H1 (cell line): ENCODE results near the gene KSR2. TPM values are rescaled to one million over a fixed set of nuclear protein-coding genes. Genes with fewer than 3 reads are reported as not detected.

Experiments
- CTCF ChIA-PET: fragments of 300-600 bp; sonication (Branson Sonifier 250); formaldehyde crosslinking; loops from one replicate; lab custom pipeline; 2021; ENCODE audit not compliant: partially characterized antibody; lab: Charles Lee
- POLR2A ChIA-PET: fragments of 300-600 bp; sonication (Branson Sonifier 250); formaldehyde crosslinking; loops from one replicate; lab custom pipeline; 2021; ENCODE audit warnings: inconsistent platforms; ENCODE audit not compliant: partially characterized antibody; lab: Charles Lee
- DNase-seq, 2 experiments: peaks; one replicate each; pipeline versions ENCODE4 v3.0.0 to v3.0.0-alpha.2; 2010 to 2022; ENCODE audit warnings: low spot score in 2 of 2, low read depth in 1 of 2, mixed read lengths in 1 of 2
- FAIRE-seq: peaks from 2 replicates; lab custom pipeline; 2011; peaks lifted over from hg19 to GRCh38; lab: Jason Lieb, UNC
- H2AFZ ChIP-seq: 2 replicates; pipeline ENCODE4 v1.8.1; 2012; ENCODE audit warnings: low read length, inconsistent platforms
- H2AK5ac ChIP-seq: 2 replicates; pipeline ENCODE4 v1.6.1; 2013; ENCODE audit warnings: low read depth, low read length
- H2BK120ac ChIP-seq: replicated peaks from 2 replicates; pipeline ENCODE3; 2013; ENCODE audit warnings: low read depth, low read length, inconsistent platforms
- H2BK12ac ChIP-seq: 2 replicates; pipeline ENCODE4 v1.6.1; 2013; ENCODE audit warnings: low read depth, low read length
- H2BK15ac ChIP-seq: 2 replicates; pipeline ENCODE4 v1.6.1; 2013; ENCODE audit warnings: low read length
- H2BK20ac ChIP-seq: 2 replicates; pipeline ENCODE4 v1.6.1; 2013; ENCODE audit warnings: low read length
- H2BK5ac ChIP-seq: 2 replicates; pipeline ENCODE4 v1.6.1; 2013; ENCODE audit warnings: low read depth, low read length
- H3K14ac ChIP-seq: 2 replicates; pipeline ENCODE4 v1.6.1; 2013; ENCODE audit warnings: inconsistent platforms; ENCODE audit not compliant: insufficient read length
- H3K18ac ChIP-seq: 2 replicates; pipeline ENCODE4 v1.6.1; 2013; ENCODE audit warnings: low read length; ENCODE audit errors: extremely low read depth
- H3K23ac ChIP-seq: 2 replicates; pipeline ENCODE4 v1.6.1; 2013; ENCODE audit warnings: inconsistent platforms; ENCODE audit not compliant: insufficient read length
- H3K23me2 ChIP-seq: 2 replicates; pipeline ENCODE4 v1.6.1; 2013; ENCODE audit warnings: low read depth, low read length
- H3K27ac ChIP-seq: 2 replicates; pipeline ENCODE4 v1.6.1; 2011; ENCODE audit warnings: low read depth, low read length, inconsistent platforms
- H3K27me3 ChIP-seq, 4 experiments: replicated peaks in 1 of 4; 1 replicate in 1 of 4; 2 replicates in 3 of 4; pipeline versions ENCODE4 v1.6.1 to v1.8.1; 2011 to 2013; ENCODE audit warnings: low read length in 3 of 4, mild to moderate bottlenecking in 3 of 4, inconsistent platforms in 2 of 4, mixed read lengths in 2 of 4, moderate library complexity in 1 of 4; ENCODE audit not compliant: control insufficient read depth in 3 of 4, insufficient read depth in 3 of 4; ENCODE audit errors: extremely low read depth in 1 of 4
- H3K36me3 ChIP-seq, 4 experiments: 2 replicates each; pipeline versions ENCODE4 v1.6.1 to v1.8.1; 2011 to 2013; ENCODE audit warnings: mild to moderate bottlenecking in 4 of 4, low read length in 3 of 4, moderate library complexity in 2 of 4, control low read depth in 1 of 4, inconsistent platforms in 1 of 4; ENCODE audit not compliant: insufficient read depth in 4 of 4, control insufficient read depth in 2 of 4
- H3K4ac ChIP-seq: replicated peaks from 2 replicates; pipeline ENCODE3; 2013; ENCODE audit warnings: low read length, low read depth, mixed read lengths, inconsistent platforms; ENCODE audit not compliant: insufficient read length
- H3K4me1 ChIP-seq, 4 experiments: replicated peaks in 1 of 4; 1 replicate in 1 of 4; 2 replicates in 3 of 4; pipeline versions ENCODE4 v1.6.1 to v1.8.1; 2011 to 2013; ENCODE audit warnings: low read length in 3 of 4, inconsistent platforms in 2 of 4, mixed read lengths in 1 of 4; ENCODE audit not compliant: insufficient read depth in 4 of 4, control insufficient read depth in 3 of 4
- H3K4me2 ChIP-seq, 2 experiments: 2 replicates each; pipeline versions ENCODE4 v1.6.1 to v1.8.1; 2011 to 2013; ENCODE audit warnings: low read depth in 2 of 2, low read length in 2 of 2, control low read depth in 1 of 2, inconsistent platforms in 1 of 2, mild to moderate bottlenecking in 1 of 2; ENCODE audit not compliant: insufficient read depth in 1 of 2
- H3K4me3 ChIP-seq, 4 experiments: fragments of 200-600, 300-600 bp in 1 of 4; sonication (generic), shearing (Covaris generic), sonication (Bioruptor Twin) in 1 of 4; 2 replicates each; pipeline versions ENCODE4 v1.5.1 to v1.8.1; 2011 to 2016; ENCODE audit warnings: low read length in 4 of 4, low read depth in 3 of 4, control low read depth in 2 of 4, inconsistent platforms in 2 of 4, mild to moderate bottlenecking in 2 of 4, mixed read lengths in 1 of 4, moderate library complexity in 1 of 4; ENCODE audit not compliant: insufficient read depth in 2 of 4; ENCODE audit errors: extremely low read depth in 1 of 4
- H3K56ac ChIP-seq: replicated peaks from 2 replicates; pipeline ENCODE3; 2013; ENCODE audit warnings: low read depth, mild to moderate bottlenecking, mixed read lengths, low read length, inconsistent platforms; ENCODE audit not compliant: insufficient read length
- H3K79me1 ChIP-seq: 2 replicates; pipeline ENCODE4 v1.6.1; 2013; ENCODE audit warnings: low read depth, low read length, control low read depth
- H3K79me2 ChIP-seq, 2 experiments: 2 replicates each; pipeline versions ENCODE4 v1.6.1 to v1.8.1; 2012 to 2013; ENCODE audit warnings: low read length in 2 of 2, mild to moderate bottlenecking in 2 of 2, inconsistent platforms in 1 of 2; ENCODE audit not compliant: insufficient read depth in 2 of 2, control insufficient read depth in 1 of 2
- H3K9ac ChIP-seq, 4 experiments: replicated peaks in 1 of 4; 1 replicate in 1 of 4; 2 replicates in 3 of 4; pipeline versions ENCODE4 v1.6.1 to v1.8.1; 2011 to 2013; ENCODE audit warnings: low read depth in 3 of 4, low read length in 3 of 4, control low read depth in 2 of 4, mild to moderate bottlenecking in 2 of 4, moderate library complexity in 2 of 4, inconsistent platforms in 1 of 4; ENCODE audit errors: extremely low read depth in 1 of 4
- H3K9me3 ChIP-seq, 2 experiments: 2 replicates each; pipeline versions ENCODE4 v1.6.1 to v1.8.1; 2012 to 2013; ENCODE audit warnings: mild to moderate bottlenecking in 2 of 2, moderate library complexity in 2 of 2, control low read depth in 1 of 2, inconsistent platforms in 1 of 2, low read depth in 1 of 2, low read length in 1 of 2, mixed read lengths in 1 of 2; ENCODE audit not compliant: insufficient read depth in 2 of 2
- H4K20me1 ChIP-seq, 2 experiments: replicated peaks in 1 of 2; 2 replicates each; pipeline versions ENCODE3 to v1.8.1; 2011 to 2013; ENCODE audit warnings: inconsistent platforms in 2 of 2, low read length in 2 of 2, mild to moderate bottlenecking in 1 of 2; ENCODE audit not compliant: insufficient read depth in 2 of 2, control insufficient read depth in 1 of 2
- H4K5ac ChIP-seq: 2 replicates; pipeline ENCODE4 v1.6.1; 2013; ENCODE audit warnings: low read length, low read depth, mixed read lengths, inconsistent platforms; ENCODE audit not compliant: insufficient read length
- H4K8ac ChIP-seq: 2 replicates; pipeline ENCODE4 v1.8.0; 2013; ENCODE audit warnings: mild to moderate bottlenecking, moderate library complexity, low read length, inconsistent platforms; ENCODE audit not compliant: insufficient read depth; ENCODE audit errors: extremely low read depth
- H4K91ac ChIP-seq: replicated peaks from 2 replicates; pipeline ENCODE3; 2013; ENCODE audit warnings: low read length, mixed read lengths, inconsistent platforms; ENCODE audit not compliant: insufficient read length
- ATF2 ChIP-seq: IDR thresholded peaks from 2 replicates; pipeline ENCODE4 v1.6.1; 2012; ENCODE audit warnings: low read length, inconsistent platforms
- CBX5 ChIP-seq: fragments of 300-800, 300-1000 bp; sonication (generic); IDR thresholded peaks from 2 replicates; pipeline ENCODE4 v1.7.1; 2016; ENCODE audit warnings: antibody characterized with exemption, low read length, low read depth
- CEBPB ChIP-seq: IDR thresholded peaks from 2 replicates; pipeline ENCODE4 v1.6.1; 2012; ENCODE audit warnings: low read depth, low read length
- CHD1 ChIP-seq: IDR thresholded peaks from 2 replicates; pipeline ENCODE4 v1.6.1; 2012; ENCODE audit warnings: low read depth, low read length, improper control_type of control experiment
- EZH2 ChIP-seq: fragments of 200-600 bp; sonication (generic); IDR thresholded peaks from 2 replicates; pipeline ENCODE4 v1.7.1; 2012; ENCODE audit warnings: low read depth, mild to moderate bottlenecking, moderate library complexity, low read length, inconsistent platforms; ENCODE audit not compliant: severe bottlenecking
- HDAC2 ChIP-seq, 2 experiments: fragments of 300-600 bp in 1 of 2; sonication (generic) in 1 of 2; IDR thresholded peaks; 2 replicates each; pipeline ENCODE4 v1.6.1; 2011 to 2012; ENCODE audit warnings: low read depth in 2 of 2, low read length in 2 of 2, mild to moderate bottlenecking in 2 of 2, moderate library complexity in 2 of 2, borderline replicate concordance in 1 of 2, inconsistent platforms in 1 of 2
- KDM1A ChIP-seq: fragments of 200-600, 300-600 bp; sonication (generic); IDR thresholded peaks from 2 replicates; pipeline ENCODE4 v1.7.1; 2016; ENCODE audit warnings: mild to moderate bottlenecking, low read length, borderline replicate concordance
- NRF1 ChIP-seq: IDR thresholded peaks from 2 replicates; pipeline ENCODE4 v1.6.1; 2011; ENCODE audit warnings: mild to moderate bottlenecking, low read depth, low read length, improper control_type of control experiment
- SP2 ChIP-seq: IDR thresholded peaks from 2 replicates; pipeline ENCODE4 v1.6.1; 2012; ENCODE audit warnings: mild to moderate bottlenecking, low read length, inconsistent platforms
- SUZ12 ChIP-seq: fragments of 200-600 bp; sonication (generic); IDR thresholded peaks from 2 replicates; pipeline ENCODE4 v1.6.1; 2012; ENCODE audit warnings: mild to moderate bottlenecking, inconsistent platforms, low read length, moderate library complexity, mixed read lengths
- TAF1 ChIP-seq: IDR thresholded peaks from 2 replicates; pipeline ENCODE4 v1.6.1; 2011; ENCODE audit warnings: mild to moderate bottlenecking, low read depth, low read length
- TBP ChIP-seq: IDR thresholded peaks from 2 replicates; pipeline ENCODE4 v1.6.1; 2011; ENCODE audit warnings: low read depth, low read length, improper control_type of control experiment
- ZNF274 ChIP-seq: IDR thresholded peaks from 2 replicates; pipeline ENCODE4 v1.7.0; 2012; ENCODE audit warnings: low read length, borderline replicate concordance; ENCODE audit errors: extremely low read depth
- WGBS, 2 experiments: shearing (Covaris generic) in 1 of 2; methylation state at CpG; one replicate each; pipeline versions ENCODE4 v1.1.6 to v1.1.7; 2013 to 2015; ENCODE audit warnings: low lambda C conversion rate in 2 of 2, mixed read lengths in 2 of 2, inconsistent platforms in 1 of 2, low coverage in 1 of 2, missing lambda C conversion rate in 1 of 2; ENCODE audit not compliant: insufficient replicate concordance in 2 of 2, insufficient coverage in 1 of 2, insufficient read length in 1 of 2; ENCODE audit errors: extremely low coverage in 1 of 2, missing lambda C conversion rate in 1 of 2; 5-methylcytosine and 5-hydroxymethylcytosine counted together
- polyA plus RNA-seq, 7 experiments: library from polyadenylated mRNA; depleted of rRNA in 3 of 7; stranded (reverse) in 5 of 7; unstranded in 2 of 7; fragments of >200 nt in 5 of 7; fragments of 200-250 nt in 2 of 7; gene quantifications; 1 replicate in 5 of 7; 2 replicates in 1 of 7; 4 replicates in 1 of 7; pipeline versions ENCODE4 v1.2.1 to v1.2.3, GENCODE V29; 2011 to 2013; ENCODE audit warnings: missing spikeins in 2 of 7, mixed read lengths in 2 of 7
- total RNA-seq: library from RNA; stranded (reverse); fragmentation: NEBNext Ultra II Directional; extraction: Animal tissue kit (Norgen Biotek cat#: 25700); gene quantifications from 2 replicates; pipeline ENCODE4 v1.2.1, GENCODE V29; 2021

The KSR2 gene
- total and polyA plus RNA-seq, 2 of the 8 experiments (the other 6 are each of a cell fraction or from before 2014, with no cell fraction given), result 0.74 to 2.2 TPM

GRCh38 chr12:117718559-117718958 lies 250.2 kb downstream of the KSR2 start:
- Histone ChIP-seq H3K36me3 (no peaks in the 10 kb centered on the region), H3K9me3 (no peaks in the 10 kb centered on the region), H4K5ac (no peak overlapping the region), H2AK5ac (no peak overlapping the region), H3K4ac (no peak overlapping the region), H2BK20ac (no peak overlapping the region), H3K4me1 (no peaks in the 10 kb centered on the region; a peak in 1 of 7 replicates), H2BK12ac (no peak overlapping the region), H2BK15ac (no peak overlapping the region), H3K18ac (no peak overlapping the region), H3K56ac (no peak overlapping the region), H4K8ac (no peak overlapping the region), H2BK5ac (no peak overlapping the region), H3K79me2 (no peaks in the 10 kb centered on the region), H3K27ac (no peak overlapping the region), H3K4me2 (no peak overlapping the region), H4K20me1 (no peaks in the 10 kb centered on the region), H3K4me3 (no peak overlapping the region), H3K23ac (no peak overlapping the region), H4K91ac (no peak overlapping the region), H3K14ac (no peak overlapping the region), H3K9ac (no peak overlapping the region), H2AFZ (no peak overlapping the region), H3K23me2 (no peaks in the 10 kb centered on the region), H2BK120ac (no peak overlapping the region), H3K27me3 (no peaks in the 10 kb centered on the region), H3K79me1 (no peaks in the 10 kb centered on the region)
- ChIA-PET POLR2A (no interaction called here), CTCF (interaction anchor here (1.0 to 3.2 kb wide), 4 partner anchors 47 to 131 kb away, joined by 3 to 12 read pairs (median 6); no protein-coding TSS in a partner anchor)
- 89% methylated on average over 4 of the region's 4 CpGs; no CpG with 5 or more reads in 1 of the 2 experiments for WGBS, 2 experiments
- DNase-seq (no peak), FAIRE-seq (no peak)
- no peak for TF ChIP-seq NRF1
- no peak for TF ChIP-seq SUZ12
- TF ChIP-seq SP2, result no peak
- no peak for TF ChIP-seq CEBPB
- no peak for TF ChIP-seq TAF1
- no peak for TF ChIP-seq ZNF274
- TF ChIP-seq CHD1, result no peak
- TF ChIP-seq EZH2, result no peak
- no peak for TF ChIP-seq ATF2
- TF ChIP-seq KDM1A, result no peak
- TF ChIP-seq CBX5, result no peak
- TF ChIP-seq TBP, result no peak
- no peak for TF ChIP-seq HDAC2 (IDR thresholded peaks at IDR 0.05; ENCODE audit: borderline replicate concordance in 1 of 2, low read depth in 2 of 2, low read length in 2 of 2)
